Measurements from ENCODE around the gene KCNE4.

- TF ChIP-seq CTCF (IDR thresholded peaks at IDR 0.05) = no peak
- no peak for TF ChIP-seq POLR2A (IDR thresholded peaks at IDR 0.05)
Measured at GRCh38 chr2:223036790-223037444, 15.1 kb upstream of the KCNE4 start.
